Erythroblast (primary cell): ENCODE results near the gene LHX3.
A peak's percentile ranks its signal among the peaks of the same experiment; 100 is the strongest.

Source experiments
- DNase-seq, 2 experiments: peaks; one replicate each; lab custom pipeline; 2025; lab: John Stamatoyannopoulos, UW
- GATA1 ChIP-seq: IDR thresholded peaks from 2 replicates; pipeline ENCODE4 v1.6.1; 2011; ENCODE audit warnings: low read depth, mild to moderate bottlenecking, control low read depth, low read length, moderate library complexity
- POLR2A ChIP-seq: IDR thresholded peaks from 2 replicates; pipeline ENCODE4 v1.6.1; 2011; ENCODE audit warnings: mild to moderate bottlenecking, low read length

LHX3 gene

DNA sequence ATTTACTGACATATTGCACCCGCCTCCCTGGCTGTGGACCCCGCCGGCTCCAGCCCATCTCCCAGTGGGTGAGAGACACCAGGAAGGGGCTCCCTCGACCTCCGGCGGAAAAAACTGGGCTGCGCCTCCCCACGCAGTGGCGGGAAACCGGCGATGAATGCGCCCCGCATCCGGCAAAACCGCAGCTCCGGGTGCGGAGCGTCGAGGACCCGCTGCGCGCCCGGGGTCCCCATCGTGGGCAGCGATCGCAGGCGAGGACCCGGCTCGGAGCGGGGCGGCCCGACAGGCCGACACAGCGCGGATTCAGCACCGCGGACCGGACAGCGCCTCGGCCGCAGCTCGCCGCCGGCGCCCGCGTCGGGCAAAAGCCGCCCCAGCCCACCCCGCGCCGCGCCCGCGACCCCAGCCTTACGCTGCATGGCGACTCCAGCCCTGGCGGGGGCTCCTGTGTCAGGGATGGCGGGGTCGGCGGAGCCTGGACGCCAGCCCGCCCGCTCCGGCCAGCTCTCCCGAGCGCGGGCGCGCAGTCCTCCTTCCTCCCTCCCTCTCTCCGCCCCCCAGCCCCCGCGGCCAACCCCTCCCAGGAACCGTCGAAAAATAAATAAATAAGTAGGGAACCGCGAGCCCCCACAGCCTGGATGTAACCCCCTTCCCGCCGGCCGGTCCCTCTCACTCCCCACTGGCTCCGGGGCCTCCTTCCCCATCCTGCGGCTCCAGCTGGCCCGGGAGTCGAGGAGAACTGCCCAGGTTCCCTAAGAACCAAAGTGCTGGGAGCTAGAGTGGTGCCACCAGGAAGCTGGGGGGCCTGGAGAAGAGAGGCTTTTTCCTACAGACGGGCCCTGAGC, 3.1 kb downstream of the LHX3 start:
- TF ChIP-seq GATA1 (no peak), POLR2A (no peak)
- peak; percentile 35 to 52 for DNase-seq

GRCh38 chr9:136201174-136201573, 3.8 kb downstream of the LHX3 start:
- DNase-seq = no peak
- TF ChIP-seq GATA1 (no peak), POLR2A (no peak)

- TF ChIP-seq POLR2A = no peak
- TF ChIP-seq GATA1 = no peak
Measured at GRCh38 chr9:136200424-136200823, 4.5 kb downstream of the LHX3 start.

GRCh38 chr9:136199391-136200288, 5.3 kb downstream of the LHX3 start:
- no peak for DNase-seq
- TF ChIP-seq POLR2A (no peak), GATA1 (no peak)

More at GRCh38 chr9:136200424-136200823, 4.5 kb downstream of the LHX3 start:
- no peak for DNase-seq

- TF ChIP-seq POLR2A = no peak
- no peak for DNase-seq
Measured at GRCh38 chr9:136198605-136199083, 6.3 kb downstream of the LHX3 start.

DNA sequence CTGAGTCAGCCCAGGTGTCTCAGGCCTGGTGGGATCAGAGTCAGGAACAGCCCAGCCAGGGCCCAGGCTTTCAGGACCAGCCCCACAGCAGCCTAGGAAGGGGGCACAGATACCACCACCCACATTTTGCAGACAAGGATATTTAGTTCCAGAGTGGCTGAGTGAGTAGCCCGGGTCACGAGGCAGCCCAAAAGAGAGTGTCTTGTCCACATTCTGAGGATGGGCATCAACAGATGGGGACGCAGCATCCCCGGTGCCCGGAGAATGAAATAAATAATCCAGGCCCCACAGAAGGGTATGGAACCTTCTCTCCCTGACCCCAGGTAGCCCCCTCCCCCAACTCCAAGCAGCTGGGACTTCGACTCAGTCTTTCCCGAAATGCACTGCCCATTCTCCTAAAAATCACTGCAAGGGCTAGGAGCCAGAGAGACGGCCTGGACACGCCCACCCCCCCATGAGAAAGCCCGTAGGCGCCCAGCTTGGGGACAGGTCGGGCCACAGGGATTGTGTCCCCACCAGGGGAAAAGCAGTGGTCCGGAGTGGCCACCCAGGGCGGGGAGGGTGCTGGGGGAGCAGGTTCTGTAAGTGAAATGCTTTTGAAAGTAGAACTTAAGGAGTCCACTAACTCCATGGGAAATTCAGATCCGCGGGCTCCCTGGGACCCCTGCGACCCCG, 6.9 kb downstream of the LHX3 start:
- TF ChIP-seq POLR2A (no peak), GATA1 (no peak)
- no peak for DNase-seq

DNA sequence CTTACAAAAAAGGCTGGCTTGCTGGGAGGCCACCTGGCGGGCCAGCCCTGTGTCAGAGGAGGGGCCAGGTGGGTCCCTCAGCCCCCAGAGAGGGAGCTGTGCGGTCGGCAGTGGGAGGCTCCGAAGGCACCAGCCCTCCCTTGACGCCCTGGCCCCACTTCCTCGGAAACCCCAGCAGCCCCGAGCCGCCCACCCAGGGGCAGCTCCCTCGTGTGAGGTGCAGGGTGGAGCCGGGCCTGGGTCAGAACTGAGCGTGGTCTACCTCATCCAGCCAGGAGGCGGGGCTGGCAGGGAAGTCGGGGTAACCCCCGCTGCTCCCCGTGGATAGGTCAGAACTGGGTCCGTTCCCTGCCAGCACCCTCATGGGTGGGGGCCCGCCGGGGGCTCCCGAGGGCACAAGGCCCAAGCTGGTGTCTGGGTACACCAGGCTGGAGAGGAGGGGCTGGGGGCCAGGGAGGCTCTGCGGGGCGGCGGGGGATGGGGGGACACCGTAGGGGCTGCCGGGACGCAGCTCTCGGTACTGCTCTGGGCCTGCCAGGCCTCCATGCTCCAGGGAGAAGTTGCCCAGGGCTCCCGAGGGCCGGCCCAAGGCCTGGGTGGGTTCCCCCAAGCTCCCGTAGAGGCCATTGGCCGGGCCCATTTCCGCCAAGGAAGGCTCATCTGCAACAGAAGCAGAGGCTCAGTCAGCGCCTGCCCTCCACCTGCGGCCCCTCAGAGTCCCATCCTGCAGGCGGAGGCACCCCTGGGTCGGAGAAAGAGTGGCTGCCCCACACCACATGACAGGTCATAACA, 7.6 kb downstream of the LHX3 start:
- TF ChIP-seq POLR2A (no peak), GATA1 (no peak)
- DNase-seq = no peak

DNA sequence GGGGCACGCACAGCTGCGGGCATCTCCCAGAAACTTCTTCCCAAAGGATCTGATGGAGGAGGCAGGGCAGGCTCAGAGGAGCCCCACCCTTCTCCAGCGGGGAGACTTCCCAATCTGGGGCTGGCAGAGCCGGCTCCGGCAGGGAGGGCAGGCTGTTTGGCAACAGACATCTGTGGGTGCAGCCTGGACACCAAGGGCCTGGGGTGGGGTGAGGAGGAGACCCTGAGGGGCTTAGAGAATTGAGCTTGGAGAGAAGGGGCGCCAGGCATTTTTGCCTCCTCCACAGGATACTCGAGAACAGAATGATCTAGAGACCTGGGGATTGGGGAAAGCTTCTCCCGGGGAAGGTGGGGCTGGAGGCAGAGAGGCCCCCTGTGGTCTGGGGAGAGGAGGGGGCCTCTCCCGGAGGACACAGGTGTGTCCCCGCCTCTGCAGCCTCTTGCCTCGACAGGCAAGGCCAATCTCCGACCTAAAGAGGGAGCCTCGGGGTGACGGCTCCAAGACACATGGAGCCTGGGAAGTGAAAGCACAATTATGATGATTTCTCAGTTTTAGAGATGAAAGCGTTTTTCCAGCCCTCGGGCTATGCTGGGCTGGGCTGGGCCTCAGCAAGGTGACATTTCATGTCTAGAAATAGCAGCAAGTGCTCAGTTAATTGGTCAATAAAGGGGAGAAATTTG, 8.4 kb downstream of the LHX3 start:
- TF ChIP-seq POLR2A (no peak), GATA1 (no peak)
- DNase-seq = no peak

- no peak for DNase-seq
- TF ChIP-seq GATA1 (no peak), POLR2A (no peak)
Measured at GRCh38 chr9:136194540-136194939, 10.4 kb downstream of the LHX3 start.

GRCh38 chr9:136193891-136194279, 11.0 kb downstream of the LHX3 start:
- DNase-seq = peak in 1 of 2 experiments; percentile 55

GRCh38 chr9:136193127-136193890, 11.6 kb downstream of the LHX3 start:
- peak; percentile 56 for TF ChIP-seq POLR2A
- TF ChIP-seq GATA1 = no peak
- DNase-seq = peak; percentile 71 to 84

More at GRCh38 chr9:136193891-136194279, 11.0 kb downstream of the LHX3 start:
- TF ChIP-seq POLR2A = no peak
